DND-41 (cell line): ENCODE results near the gene MEIG1.

Experiments
- CTCF ChIP-seq: IDR thresholded peaks from 2 replicates; pipeline ENCODE4 v1.5.1; 2012; ENCODE audit warnings: borderline replicate concordance, low read length, moderate library complexity, mild to moderate bottlenecking; ENCODE audit not compliant: poor library complexity, severe bottlenecking; ENCODE audit errors: extremely low read depth
- EZH2 ChIP-seq: IDR thresholded peaks from 3 replicates; pipeline ENCODE4 v1.6.1; 2012; ENCODE audit warnings: borderline replicate concordance, low read depth, mild to moderate bottlenecking, moderate library complexity, low read length, inconsistent platforms; ENCODE audit not compliant: severe bottlenecking

DNA sequence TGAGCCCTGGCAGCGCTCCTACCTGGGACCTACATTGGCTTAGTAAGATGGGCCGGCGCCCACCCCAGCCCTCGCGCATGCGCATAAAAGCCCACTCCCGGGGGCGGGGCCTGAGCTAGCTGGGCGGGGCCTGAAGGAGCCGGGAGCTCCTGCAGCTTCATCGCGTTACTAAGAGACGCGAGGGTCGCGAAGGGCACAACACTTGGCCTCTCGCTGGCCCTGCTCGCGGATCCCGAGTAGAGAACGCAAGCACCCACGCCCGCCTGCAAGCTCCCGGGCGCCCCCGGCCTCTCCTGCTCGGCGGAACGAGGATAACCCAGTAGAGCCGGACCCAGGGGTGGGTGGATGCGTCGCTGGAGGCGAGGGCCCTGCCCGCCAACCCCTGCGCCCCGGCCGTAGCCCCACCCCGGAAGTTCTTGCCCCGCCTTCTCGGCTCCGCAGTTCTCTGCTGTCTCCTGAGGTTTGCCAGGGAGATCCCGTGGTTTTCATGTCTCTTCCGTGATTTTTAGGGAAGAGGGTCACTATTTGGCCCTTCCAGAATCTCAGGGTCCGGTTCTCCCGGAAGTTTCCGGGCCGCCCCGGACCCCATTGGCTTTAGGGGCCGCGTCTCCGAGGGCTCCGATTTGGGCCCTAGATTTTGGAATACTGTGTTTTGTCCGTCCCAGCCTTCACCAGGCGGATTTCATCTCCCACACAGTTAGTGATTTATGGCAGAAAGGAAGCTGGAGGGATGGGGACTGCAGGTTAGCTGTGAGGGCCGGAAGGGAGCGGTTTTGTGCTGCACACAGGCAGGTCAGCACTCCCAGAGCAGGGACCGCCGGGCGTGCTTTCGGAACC lies at the start of gene MEIG1:
- TF ChIP-seq CTCF (no peak), EZH2 (no peak)
